Sigmoid colon (tissue), 7 donors: ENCODE results near the gene ENDOG. TPM values are rescaled to one million over a fixed set of nuclear protein-coding genes. Genes with fewer than 3 reads are reported as not detected.

Experiments used
- DNase-seq: peaks from one replicate; pipeline ENCODE4 v3.0.0-alpha.2; 2019
- H3K27ac ChIP-seq, 4 donors: fragments of 200-600 bp; sonication (generic); one replicate each; pipeline ENCODE4 v1.5.1; 2016 to 2019; ENCODE audit warnings: mild to moderate bottlenecking in 1 of 4
- H3K27me3 ChIP-seq, 3 donors: fragments of 200-600 bp; sonication (generic); one replicate each; pipeline ENCODE4 v1.5.1; 2019; ENCODE audit warnings: mild to moderate bottlenecking in 1 of 3
- H3K36me3 ChIP-seq, 4 donors: fragments of 200-600 bp; sonication (generic); one replicate each; pipeline ENCODE4 v1.5.1; 2016 to 2019
- H3K4me1 ChIP-seq, 4 donors: fragments of 200-600 bp; sonication (generic); one replicate each; pipeline ENCODE4 v1.5.1; 2017 to 2019
- H3K4me3 ChIP-seq, 4 donors: fragments of 200-600 bp; sonication (generic); one replicate each; pipeline ENCODE4 v1.5.1; 2017 to 2019; ENCODE audit warnings: mild to moderate bottlenecking in 2 of 4, moderate library complexity in 1 of 4
- H3K9me3 ChIP-seq, 4 donors: fragments of 200-600 bp in 3 of 4; sonication (generic) in 3 of 4; one replicate each; pipeline versions ENCODE4 v1.5.1 to v1.6.1; 2013 to 2019
- CTCF ChIP-seq, 4 experiments: fragments of 450-650 bp in 3 of 4; fragments of 200-600 bp in 1 of 4; IDR thresholded peaks; one replicate each; pipeline ENCODE4 v1.5.1; 2016 to 2019; ENCODE audit warnings: antibody characterized with exemption in 4 of 4, mild to moderate bottlenecking in 3 of 4, moderate library complexity in 2 of 4
- EP300 ChIP-seq, 4 donors: sonication (generic); formaldehyde crosslinking; IDR thresholded peaks; one replicate each; pipeline ENCODE4 v1.6.1; 2017; ENCODE audit warnings: antibody characterized with exemption in 4 of 4
- POLR2A ChIP-seq, 2 donors: fragments of 450-650 bp; IDR thresholded peaks; one replicate each; pipeline ENCODE4 v1.6.1; 2016; ENCODE audit warnings: antibody characterized with exemption in 2 of 2, mild to moderate bottlenecking in 2 of 2, moderate library complexity in 2 of 2
- POLR2AphosphoS5 ChIP-seq, 4 donors: sonication (generic); formaldehyde crosslinking; IDR thresholded peaks; one replicate each; pipeline ENCODE4 v1.6.1; 2017; ENCODE audit warnings: antibody characterized with exemption in 4 of 4
- WGBS, 2 donors: extraction: QIAGEN DNeasy Blood & Tissue Kit; methylation state at CpG; one replicate each; pipeline ENCODE4 v1.1.7; 2013; 5-methylcytosine and 5-hydroxymethylcytosine counted together
- intact Hi-C: fragments of 100-400 bp; cut with DNase I; formaldehyde crosslinking; loops from one replicate; pipeline ENCODE4 v1.15.1; 2023
- polyA plus RNA-seq, 3 donors: library from polyadenylated mRNA; stranded (reverse); fragments of 200-250 nt; gene quantifications; one replicate each; pipeline ENCODE4 v1.2.3, GENCODE V29; 2013
- total RNA-seq, 4 donors: library from RNA; depleted of rRNA; stranded (reverse); fragments of >200 nt; gene quantifications; one replicate each; pipeline ENCODE4 v1.1.0, GENCODE V29; 2016
- donor health status: healthy with polysubstance abuse.
- donor health status: Bipolar disorder and iron deficiency.
- donor health status: healthy.

Gene ENDOG
- total and polyA plus RNA-seq, 7 donors = 5.9 to 49.0 (median 15.7) TPM

GRCh38 chr9:128798896-128799295, 19.4 kb upstream of the ENDOG start:
- H3K36me3 ChIP-seq = peaks cover 28 to 95% (median 41%) of the 10 kb centered on the region in 4 donors
- H3K4me3 ChIP-seq = no peak overlapping the region
- no peak for DNase-seq
- intact Hi-C loops = no loop called here
- H3K9me3 ChIP-seq = no peaks in the 10 kb centered on the region
- no peaks in the 10 kb centered on the region for H3K27me3 ChIP-seq
- 89 to 92% methylated on average over 8 of the region's 8 CpGs for WGBS, 2 donors
- TF ChIP-seq POLR2A (IDR thresholded peaks at IDR 0.05) = no peak
- no peak for TF ChIP-seq EP300 (IDR thresholded peaks at IDR 0.05)
- H3K27ac ChIP-seq = no peak overlapping the region
- no peaks in the 10 kb centered on the region for H3K4me1 ChIP-seq

- no peak overlapping the region for H3K27ac ChIP-seq
- DNase-seq = no peak
- intact Hi-C loops = no loop called here
- H3K9me3 ChIP-seq = no peaks in the 10 kb centered on the region
- no peak overlapping the region for H3K4me3 ChIP-seq
- peaks cover 30 to 97% (median 45%) of the 10 kb centered on the region in 4 donors for H3K36me3 ChIP-seq
- 94 to 96% methylated on average over 7 of the region's 7 CpGs for WGBS, 2 donors
- no peaks in the 10 kb centered on the region for H3K4me1 ChIP-seq
- TF ChIP-seq POLR2A (IDR thresholded peaks at IDR 0.05) (no peak), EP300 (IDR thresholded peaks at IDR 0.05) (no peak), POLR2AphosphoS5 (IDR thresholded peaks at IDR 0.05) (no peak), CTCF (IDR thresholded peaks at IDR 0.05) (no peak)
- no peaks in the 10 kb centered on the region for H3K27me3 ChIP-seq
These were observed 18.2 kb upstream of the ENDOG start for GRCh38 chr9:128800061-128800460.

GRCh38 chr9:128802482-128802881, 15.8 kb upstream of the ENDOG start:
- Histone ChIP-seq H3K9me3 (no peaks in the 10 kb centered on the region), H3K27me3 (no peaks in the 10 kb centered on the region), H3K4me1 (no peaks in the 10 kb centered on the region), H3K27ac (no peak overlapping the region), H3K36me3 (peaks cover 38 to 99% (median 53%) of the 10 kb centered on the region in 4 donors), H3K4me3 (no peak overlapping the region)
- intact Hi-C loops = no loop called here
- 88 to 90% methylated on average over 4 of the region's 4 CpGs for WGBS, 2 donors
- no peak for DNase-seq
- TF ChIP-seq EP300 (IDR thresholded peaks at IDR 0.05) (no peak), CTCF (IDR thresholded peaks at IDR 0.05) (no peak), POLR2A (IDR thresholded peaks at IDR 0.05) (no peak), POLR2AphosphoS5 (IDR thresholded peaks at IDR 0.05) (no peak)

- H3K9me3 ChIP-seq = no peaks in the 10 kb centered on the region
- peaks cover 20 to 85% (median 39%) of the 10 kb centered on the region in 4 donors for H3K36me3 ChIP-seq
- no peaks in the 10 kb centered on the region for H3K27me3 ChIP-seq
- no peak for TF ChIP-seq EP300 (IDR thresholded peaks at IDR 0.05)
- TF ChIP-seq CTCF (IDR thresholded peaks at IDR 0.05) = no peak
- no peak for TF ChIP-seq POLR2AphosphoS5 (IDR thresholded peaks at IDR 0.05)
- TF ChIP-seq POLR2A (IDR thresholded peaks at IDR 0.05) = no peak
- no peaks in the 10 kb centered on the region for H3K4me1 ChIP-seq
- 91% methylated on average over 14 of the region's 14 CpGs for WGBS, 2 donors
- no peak overlapping the region for H3K4me3 ChIP-seq
- intact Hi-C loops = no loop called here
- H3K27ac ChIP-seq = no peak overlapping the region
- no peak for DNase-seq
These were observed 12.6 kb upstream of the ENDOG start for GRCh38 chr9:128805661-128806060.

GRCh38 chr9:128807827-128808226, 10.5 kb upstream of the ENDOG start:
- 69 to 81% methylated on average over 14 of the region's 14 CpGs for WGBS, 2 donors
- intact Hi-C loops = no loop called here
- no peak for TF ChIP-seq CTCF (IDR thresholded peaks at IDR 0.05)
- TF ChIP-seq POLR2AphosphoS5 (IDR thresholded peaks at IDR 0.05) = no peak
- no peak for TF ChIP-seq EP300 (IDR thresholded peaks at IDR 0.05)
- no peak for TF ChIP-seq POLR2A (IDR thresholded peaks at IDR 0.05)

More at GRCh38 chr9:128807827-128808226, 10.5 kb upstream of the ENDOG start:
- Histone ChIP-seq H3K4me1 (no peaks in the 10 kb centered on the region), H3K36me3 (peaks cover 20 to 63% (median 37%) of the 10 kb centered on the region in 4 donors), H3K27ac (no peak overlapping the region), H3K27me3 (no peaks in the 10 kb centered on the region), H3K4me3 (no peak overlapping the region), H3K9me3 (no peaks in the 10 kb centered on the region)
- no peak for DNase-seq
